ENCODE data around the gene NEDD4.
"Not testable (repeated sequence)": the region's sequence is repeated elsewhere in the genome, so short reads cannot be mapped to it uniquely, and the experiment has no call there.

The NEDD4 gene

DNA sequence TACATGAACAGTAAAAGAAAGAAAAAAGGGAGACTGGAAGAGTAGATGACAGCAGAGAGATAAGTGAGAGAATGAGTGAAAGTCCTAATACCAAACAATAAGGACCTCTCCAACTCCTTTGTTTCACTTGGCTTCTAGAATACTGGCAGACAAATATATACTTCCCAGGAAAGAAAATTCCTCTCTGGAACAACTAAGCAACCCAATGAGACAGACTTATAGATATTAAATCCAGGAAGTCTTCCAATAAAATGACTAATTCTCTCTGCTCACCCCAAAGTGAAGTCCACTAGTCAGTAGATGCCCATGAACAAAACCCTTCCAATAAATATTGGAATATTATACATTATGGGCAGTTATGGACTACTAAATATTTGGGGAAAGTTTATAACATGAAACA, 114.2 kb downstream of the NEDD4 start:
- DNase-seq (ENCODE audit: low spot score): no peak
- TF ChIP-seq, protein P1, sequence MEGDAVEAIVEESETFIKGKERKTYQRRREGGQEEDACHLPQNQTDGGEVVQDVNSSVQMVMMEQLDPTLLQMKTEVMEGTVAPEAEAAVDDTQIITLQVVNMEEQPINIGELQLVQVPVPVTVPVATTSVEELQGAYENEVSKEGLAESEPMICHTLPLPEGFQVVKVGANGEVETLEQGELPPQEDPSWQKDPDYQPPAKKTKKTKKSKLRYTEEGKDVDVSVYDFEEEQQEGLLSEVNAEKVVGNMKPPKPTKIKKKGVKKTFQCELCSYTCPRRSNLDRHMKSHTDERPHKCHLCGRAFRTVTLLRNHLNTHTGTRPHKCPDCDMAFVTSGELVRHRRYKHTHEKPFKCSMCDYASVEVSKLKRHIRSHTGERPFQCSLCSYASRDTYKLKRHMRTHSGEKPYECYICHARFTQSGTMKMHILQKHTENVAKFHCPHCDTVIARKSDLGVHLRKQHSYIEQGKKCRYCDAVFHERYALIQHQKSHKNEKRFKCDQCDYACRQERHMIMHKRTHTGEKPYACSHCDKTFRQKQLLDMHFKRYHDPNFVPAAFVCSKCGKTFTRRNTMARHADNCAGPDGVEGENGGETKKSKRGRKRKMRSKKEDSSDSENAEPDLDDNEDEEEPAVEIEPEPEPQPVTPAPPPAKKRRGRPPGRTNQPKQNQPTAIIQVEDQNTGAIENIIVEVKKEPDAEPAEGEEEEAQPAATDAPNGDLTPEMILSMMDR (IDR thresholded peaks at IDR 0.05; ENCODE audit: extremely low read depth, insufficient read depth, missing control alignments): no peak
- in situ Hi-C loops (cut with MboI; ENCODE audit: low pct_unique_long_range_greater_than_20kb, low sequenced_read_pairs, unreplicated experiment): no loop called here

DNA sequence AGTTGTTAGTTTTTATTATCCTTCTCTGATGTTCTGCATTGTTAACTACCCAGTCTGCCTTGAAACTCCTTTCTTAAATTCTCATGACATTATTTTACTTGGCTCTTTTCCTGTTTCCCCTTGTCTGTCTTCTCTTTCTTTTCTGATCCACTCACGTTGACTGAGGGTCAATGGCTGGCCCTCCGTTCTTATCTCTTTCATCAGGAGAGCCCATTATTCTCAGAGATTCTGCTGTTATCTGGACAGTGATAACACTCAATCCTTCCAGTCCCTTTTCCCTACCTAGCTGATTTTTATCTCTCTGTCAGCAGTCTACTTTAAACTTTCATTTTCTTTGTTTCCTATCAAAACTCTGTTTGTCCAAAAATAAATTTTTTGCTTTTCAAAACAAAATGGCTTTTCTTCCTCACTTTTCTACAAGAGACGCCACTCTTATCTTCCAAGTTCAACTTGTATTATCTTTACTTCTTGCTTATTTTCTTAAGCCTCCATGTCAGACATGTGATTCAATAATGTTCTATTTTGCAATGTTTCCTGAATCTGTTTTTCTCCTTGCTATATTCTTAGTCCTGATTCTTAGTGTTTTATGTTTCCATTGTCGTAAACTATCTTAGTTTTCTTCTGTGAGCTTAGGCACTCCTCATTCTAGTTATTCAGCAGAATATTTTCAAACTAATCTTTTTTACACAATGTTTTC, 120.2 kb downstream of the NEDD4 start:
- TF ChIP-seq, protein P1 (IDR thresholded peaks at IDR 0.05; ENCODE audit: extremely low read depth, insufficient read depth, missing control alignments): no peak

DNA sequence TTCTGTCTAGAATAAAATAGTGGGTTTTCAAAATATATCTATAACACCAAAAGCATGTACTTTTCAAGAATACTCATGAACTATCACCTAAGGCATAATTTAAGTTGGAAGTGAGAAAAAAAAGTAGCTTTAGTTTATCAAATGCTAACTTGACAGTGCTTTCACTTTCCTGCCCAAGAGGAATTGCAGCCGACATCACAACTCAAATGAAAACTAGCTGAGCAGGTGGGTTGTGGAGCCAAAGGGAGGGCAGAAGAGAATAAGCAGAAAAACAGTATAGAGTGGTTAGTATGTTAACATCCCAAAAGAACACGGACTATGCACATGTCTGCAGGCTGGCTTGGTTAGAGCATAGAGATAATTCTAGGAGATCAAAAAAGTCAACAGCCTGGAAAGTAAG, 120.9 kb downstream of the NEDD4 start:
- TF ChIP-seq, protein P1 (IDR thresholded peaks at IDR 0.05; ENCODE audit: extremely low read depth, insufficient read depth, missing control alignments): no peak
- DNase-seq (ENCODE audit: low spot score): no peak
- in situ Hi-C loops (cut with MboI; ENCODE audit: low pct_unique_long_range_greater_than_20kb, low sequenced_read_pairs, unreplicated experiment): no loop called here

More for the DNA sequence above, 120.2 kb downstream of the NEDD4 start:
- DNase-seq (ENCODE audit: low spot score): no peak
- in situ Hi-C loops (cut with MboI; ENCODE audit: low pct_unique_long_range_greater_than_20kb, low sequenced_read_pairs, unreplicated experiment): no loop called here

DNA sequence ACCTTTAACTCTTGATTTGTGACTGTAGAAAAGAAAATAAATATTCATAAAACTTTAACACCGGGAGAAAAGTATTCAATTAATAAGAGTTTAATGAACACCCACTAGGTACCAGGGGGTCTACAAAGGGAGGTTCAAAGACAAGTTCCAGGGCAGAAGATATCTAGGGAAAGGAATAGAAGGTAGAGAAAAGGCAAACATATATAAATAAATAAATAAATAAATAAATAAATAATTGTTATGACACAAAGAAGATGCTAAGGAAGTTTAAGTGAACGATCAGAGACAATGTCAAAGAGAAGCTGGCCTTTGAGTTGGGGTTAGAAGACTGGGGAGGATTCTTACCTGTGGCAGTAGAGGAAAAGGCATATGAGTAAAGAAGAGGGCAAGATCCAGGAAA, 123.8 kb downstream of the NEDD4 start:
- TF ChIP-seq, protein P1 (IDR thresholded peaks at IDR 0.05; ENCODE audit: extremely low read depth, insufficient read depth, missing control alignments): no peak
- in situ Hi-C loops (cut with MboI; ENCODE audit: low pct_unique_long_range_greater_than_20kb, low sequenced_read_pairs, unreplicated experiment): no loop called here
- DNase-seq (ENCODE audit: low spot score): no peak

DNA sequence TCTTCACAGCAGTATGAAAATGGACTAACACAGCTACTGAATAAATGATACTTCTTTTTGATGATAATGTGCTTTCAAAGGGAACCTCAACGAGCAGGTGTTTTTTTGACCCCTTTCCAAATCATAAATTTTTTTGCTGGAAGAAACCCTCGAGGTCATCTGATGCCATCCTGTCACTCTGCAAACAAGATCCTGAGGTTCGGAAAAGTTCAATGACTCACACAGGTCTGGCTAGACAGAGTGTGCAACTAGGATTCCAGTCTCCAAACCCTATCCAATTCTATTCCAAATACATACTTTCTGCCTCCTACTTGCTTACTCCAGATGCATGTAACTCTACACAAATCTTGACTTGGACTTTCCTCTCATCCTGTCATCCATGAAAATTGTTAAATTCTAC, 124.7 kb downstream of the NEDD4 start:
- in situ Hi-C loops (cut with MboI; ENCODE audit: low pct_unique_long_range_greater_than_20kb, low sequenced_read_pairs, unreplicated experiment): no loop called here
- no peak for DNase-seq (ENCODE audit: low spot score)
- TF ChIP-seq, protein P1 (IDR thresholded peaks at IDR 0.05; ENCODE audit: extremely low read depth, insufficient read depth, missing control alignments): no peak

DNA sequence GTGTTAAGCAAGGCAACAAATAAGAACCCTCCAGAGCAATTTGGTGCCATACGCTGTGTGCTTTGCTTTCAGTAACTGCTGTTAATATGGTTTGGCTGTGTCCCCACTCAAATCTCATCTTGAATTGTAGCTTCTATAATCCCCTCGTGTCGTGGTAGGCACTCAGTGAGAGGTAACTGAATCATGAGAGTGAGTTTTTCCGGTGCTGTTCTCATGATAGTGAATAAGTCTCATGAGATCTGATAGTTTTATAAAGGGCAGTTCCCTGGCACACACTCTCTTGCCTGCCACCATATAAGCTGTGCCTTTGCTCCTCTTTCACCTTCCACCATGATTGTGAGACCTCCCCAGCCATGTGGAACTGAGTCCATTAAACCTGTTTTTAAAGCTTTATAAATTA, 125.1 kb downstream of the NEDD4 start:
- in situ Hi-C loops (cut with MboI; ENCODE audit: low pct_unique_long_range_greater_than_20kb, low sequenced_read_pairs, unreplicated experiment); DNase-seq (ENCODE audit: low spot score): not testable (repeated sequence)

DNA sequence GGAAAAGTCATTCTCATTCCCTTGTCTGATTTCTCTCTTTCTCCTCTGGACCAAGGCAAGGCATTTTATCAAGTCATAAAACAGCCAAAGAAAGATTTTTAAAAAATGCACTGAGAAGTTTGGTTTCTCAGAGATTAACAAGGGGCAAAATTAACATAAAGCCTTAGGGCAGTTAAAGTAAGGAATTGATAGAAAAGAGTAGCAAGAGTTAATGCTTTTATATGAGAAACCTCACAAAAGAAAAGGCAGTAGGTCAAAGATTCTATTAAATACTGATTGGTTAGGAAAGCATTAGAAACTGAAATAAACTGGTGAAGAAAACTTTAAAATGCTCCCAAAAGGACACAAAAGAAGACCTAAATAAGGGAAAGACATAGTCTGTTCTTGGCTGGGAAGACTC, 129.5 kb downstream of the NEDD4 start:
- in situ Hi-C loops (cut with MboI; ENCODE audit: low pct_unique_long_range_greater_than_20kb, low sequenced_read_pairs, unreplicated experiment): no loop called here
- TF ChIP-seq, protein P1 (IDR thresholded peaks at IDR 0.05; ENCODE audit: extremely low read depth, insufficient read depth, missing control alignments): no peak

More for the DNA sequence above, 129.5 kb downstream of the NEDD4 start:
- no peak for DNase-seq (ENCODE audit: low spot score)
